ENCODE measurements around the gene ACSL1. TPM values are rescaled to one million over a fixed set of nuclear protein-coding genes. Genes with fewer than 3 reads are reported as not detected.

Gene ACSL1
- polyA plus RNA-seq, 1 donor from 2014 or later = 30.7 TPM

DNA sequence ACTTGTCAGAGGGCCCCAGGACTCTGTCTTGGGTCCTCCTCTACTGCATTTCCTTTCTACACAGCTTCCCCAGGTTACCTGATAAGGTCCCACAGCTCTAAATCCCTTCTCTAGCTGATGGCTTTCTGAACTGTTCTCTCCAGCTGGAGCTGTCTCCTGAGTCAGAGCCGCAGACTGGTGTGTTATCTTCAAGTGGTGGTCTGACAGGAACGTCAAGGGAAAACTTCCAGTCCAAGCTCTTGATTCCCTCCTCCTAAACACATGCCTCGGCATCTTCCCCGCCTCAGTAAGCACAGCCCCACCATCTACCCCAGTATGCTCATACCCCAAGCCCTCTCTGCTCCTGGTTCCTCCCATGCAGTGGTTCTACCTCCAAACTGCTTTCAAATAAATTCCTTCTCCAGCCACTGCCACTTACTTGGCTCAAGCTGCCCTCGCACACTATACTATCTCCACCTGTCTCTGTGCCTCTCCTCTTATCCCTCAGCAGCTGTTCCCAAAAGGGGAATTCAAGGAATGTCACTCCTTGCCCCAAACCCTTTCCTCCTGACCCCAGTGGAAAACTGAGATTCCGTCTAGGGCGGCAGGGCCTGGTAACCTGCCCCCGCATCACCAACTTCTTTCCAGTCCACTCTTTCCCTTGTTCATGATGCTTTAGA, 74.7 kb downstream of the ACSL1 start:
- Histone ChIP-seq H3K9me3 (ENCODE audit: low read length) (no peaks in the 10 kb centered on the region), H3F3A (ENCODE audit: insufficient read depth, low read length, poor library complexity, severe bottlenecking) (no peaks in the 10 kb centered on the region), H3K9ac (ENCODE audit: low read length) (no peak overlapping the region), H3K79me2 (replicated peaks; ENCODE audit: insufficient read depth, low read length) (no peaks in the 10 kb centered on the region), H3K27ac (ENCODE audit: low read length) (no peak overlapping the region), H3K9me2 (ENCODE audit: insufficient read depth, low read length) (no peaks in the 10 kb centered on the region), H3K4me3 (ENCODE audit: low read length) (no peak overlapping the region), H4K20me1 (ENCODE audit: insufficient read depth) (no peaks in the 10 kb centered on the region), H3K4me2 (ENCODE audit: low read length) (no peak overlapping the region), H2AFZ (ENCODE audit: low read depth, low read length) (no peak overlapping the region), H3K36me3 (ENCODE audit: insufficient read depth, low read length) (no peaks in the 10 kb centered on the region), H3K27me3 (ENCODE audit: insufficient read depth, low read depth, low read length) (no peaks in the 10 kb centered on the region)
- TF ChIP-seq EZH2 (IDR thresholded peaks at IDR 0.05; ENCODE audit: borderline replicate concordance, insufficient read depth, low read length, poor library complexity, severe bottlenecking) (no peak), POLR2AphosphoS5 (IDR thresholded peaks at IDR 0.05) (no peak), RAD21 (conservative IDR thresholded peaks at IDR 0.05) (no peak), SMC3 (conservative IDR thresholded peaks at IDR 0.05; ENCODE audit: poor library complexity) (no peak), TAF1 (IDR thresholded peaks at IDR 0.05; ENCODE audit: low read depth) (no peak), EP300 (conservative IDR thresholded peaks at IDR 0.05; ENCODE audit: poor library complexity, severe bottlenecking) (no peak), MXI1 (conservative IDR thresholded peaks at IDR 0.05; ENCODE audit: poor library complexity, severe bottlenecking) (no peak)
- TF ChIP-seq, protein P1, sequence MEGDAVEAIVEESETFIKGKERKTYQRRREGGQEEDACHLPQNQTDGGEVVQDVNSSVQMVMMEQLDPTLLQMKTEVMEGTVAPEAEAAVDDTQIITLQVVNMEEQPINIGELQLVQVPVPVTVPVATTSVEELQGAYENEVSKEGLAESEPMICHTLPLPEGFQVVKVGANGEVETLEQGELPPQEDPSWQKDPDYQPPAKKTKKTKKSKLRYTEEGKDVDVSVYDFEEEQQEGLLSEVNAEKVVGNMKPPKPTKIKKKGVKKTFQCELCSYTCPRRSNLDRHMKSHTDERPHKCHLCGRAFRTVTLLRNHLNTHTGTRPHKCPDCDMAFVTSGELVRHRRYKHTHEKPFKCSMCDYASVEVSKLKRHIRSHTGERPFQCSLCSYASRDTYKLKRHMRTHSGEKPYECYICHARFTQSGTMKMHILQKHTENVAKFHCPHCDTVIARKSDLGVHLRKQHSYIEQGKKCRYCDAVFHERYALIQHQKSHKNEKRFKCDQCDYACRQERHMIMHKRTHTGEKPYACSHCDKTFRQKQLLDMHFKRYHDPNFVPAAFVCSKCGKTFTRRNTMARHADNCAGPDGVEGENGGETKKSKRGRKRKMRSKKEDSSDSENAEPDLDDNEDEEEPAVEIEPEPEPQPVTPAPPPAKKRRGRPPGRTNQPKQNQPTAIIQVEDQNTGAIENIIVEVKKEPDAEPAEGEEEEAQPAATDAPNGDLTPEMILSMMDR (IDR thresholded peaks at IDR 0.05; ENCODE audit: poor library complexity, severe bottlenecking) = no peak

DNA sequence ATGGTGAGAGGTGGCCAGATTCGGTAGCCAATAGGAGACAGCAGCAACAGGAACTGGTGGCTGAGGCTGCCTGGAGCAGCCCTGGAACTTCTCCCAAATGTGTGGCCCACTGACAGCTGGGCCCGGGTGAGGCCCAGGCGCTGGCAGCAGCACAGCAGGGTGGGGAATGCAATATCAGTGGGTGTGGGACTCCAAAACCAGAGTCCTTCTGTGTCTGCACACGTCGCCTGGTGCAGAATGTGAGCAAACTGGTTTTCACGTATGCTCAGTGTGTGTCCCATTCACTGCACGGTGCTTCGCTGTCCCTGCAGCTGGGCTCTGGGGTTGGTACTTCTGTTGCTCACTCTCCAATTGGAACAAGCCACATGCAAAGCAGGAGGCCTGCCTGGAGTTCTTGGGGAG, 77.5 kb downstream of the ACSL1 start:
- Histone ChIP-seq H2AFZ (ENCODE audit: low read depth, low read length) (no peak overlapping the region), H4K20me1 (ENCODE audit: insufficient read depth) (no peaks in the 10 kb centered on the region), H3K9ac (ENCODE audit: low read length) (no peak overlapping the region), H3K36me3 (ENCODE audit: insufficient read depth, low read length) (no peaks in the 10 kb centered on the region), H3K9me2 (ENCODE audit: insufficient read depth, low read length) (no peaks in the 10 kb centered on the region), H3K27me3 (ENCODE audit: insufficient read depth, low read depth, low read length) (no peaks in the 10 kb centered on the region), H3F3A (ENCODE audit: insufficient read depth, low read length, poor library complexity, severe bottlenecking) (no peaks in the 10 kb centered on the region), H3K27ac (ENCODE audit: low read length) (no peak overlapping the region), H3K9me3 (ENCODE audit: low read length) (no peaks in the 10 kb centered on the region), H3K4me2 (ENCODE audit: low read length) (no peak overlapping the region), H3K4me3 (ENCODE audit: low read length) (no peak overlapping the region), H3K79me2 (replicated peaks; ENCODE audit: insufficient read depth, low read length) (no peaks in the 10 kb centered on the region)
- TF ChIP-seq RAD21 (conservative IDR thresholded peaks at IDR 0.05) (no peak), MXI1 (conservative IDR thresholded peaks at IDR 0.05; ENCODE audit: poor library complexity, severe bottlenecking) (no peak), SMC3 (conservative IDR thresholded peaks at IDR 0.05; ENCODE audit: poor library complexity) (no peak), EZH2 (IDR thresholded peaks at IDR 0.05; ENCODE audit: borderline replicate concordance, insufficient read depth, low read length, poor library complexity, severe bottlenecking) (no peak), TAF1 (IDR thresholded peaks at IDR 0.05; ENCODE audit: low read depth) (no peak), EP300 (conservative IDR thresholded peaks at IDR 0.05; ENCODE audit: poor library complexity, severe bottlenecking) (no peak), POLR2AphosphoS5 (IDR thresholded peaks at IDR 0.05) (no peak)
- TF ChIP-seq, protein P1 (IDR thresholded peaks at IDR 0.05; ENCODE audit: poor library complexity, severe bottlenecking) = no peak
- TF ChIP-seq, protein P2, sequence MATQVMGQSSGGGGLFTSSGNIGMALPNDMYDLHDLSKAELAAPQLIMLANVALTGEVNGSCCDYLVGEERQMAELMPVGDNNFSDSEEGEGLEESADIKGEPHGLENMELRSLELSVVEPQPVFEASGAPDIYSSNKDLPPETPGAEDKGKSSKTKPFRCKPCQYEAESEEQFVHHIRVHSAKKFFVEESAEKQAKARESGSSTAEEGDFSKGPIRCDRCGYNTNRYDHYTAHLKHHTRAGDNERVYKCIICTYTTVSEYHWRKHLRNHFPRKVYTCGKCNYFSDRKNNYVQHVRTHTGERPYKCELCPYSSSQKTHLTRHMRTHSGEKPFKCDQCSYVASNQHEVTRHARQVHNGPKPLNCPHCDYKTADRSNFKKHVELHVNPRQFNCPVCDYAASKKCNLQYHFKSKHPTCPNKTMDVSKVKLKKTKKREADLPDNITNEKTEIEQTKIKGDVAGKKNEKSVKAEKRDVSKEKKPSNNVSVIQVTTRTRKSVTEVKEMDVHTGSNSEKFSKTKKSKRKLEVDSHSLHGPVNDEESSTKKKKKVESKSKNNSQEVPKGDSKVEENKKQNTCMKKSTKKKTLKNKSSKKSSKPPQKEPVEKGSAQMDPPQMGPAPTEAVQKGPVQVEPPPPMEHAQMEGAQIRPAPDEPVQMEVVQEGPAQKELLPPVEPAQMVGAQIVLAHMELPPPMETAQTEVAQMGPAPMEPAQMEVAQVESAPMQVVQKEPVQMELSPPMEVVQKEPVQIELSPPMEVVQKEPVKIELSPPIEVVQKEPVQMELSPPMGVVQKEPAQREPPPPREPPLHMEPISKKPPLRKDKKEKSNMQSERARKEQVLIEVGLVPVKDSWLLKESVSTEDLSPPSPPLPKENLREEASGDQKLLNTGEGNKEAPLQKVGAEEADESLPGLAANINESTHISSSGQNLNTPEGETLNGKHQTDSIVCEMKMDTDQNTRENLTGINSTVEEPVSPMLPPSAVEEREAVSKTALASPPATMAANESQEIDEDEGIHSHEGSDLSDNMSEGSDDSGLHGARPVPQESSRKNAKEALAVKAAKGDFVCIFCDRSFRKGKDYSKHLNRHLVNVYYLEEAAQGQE (IDR thresholded peaks at IDR 0.05; ENCODE audit: borderline replicate concordance) = no peak
